ENCODE results near the gene EVL. TPM values are rescaled to one million over a fixed set of nuclear protein-coding genes. Genes with fewer than 3 reads are reported as not detected.

Gene EVL
- total and polyA plus RNA-seq, 10 of the 15 experiments (the other 5 are each of a cell fraction or from before 2014, with no cell fraction given): 11.9 to 341 (median 89.8) TPM

DNA sequence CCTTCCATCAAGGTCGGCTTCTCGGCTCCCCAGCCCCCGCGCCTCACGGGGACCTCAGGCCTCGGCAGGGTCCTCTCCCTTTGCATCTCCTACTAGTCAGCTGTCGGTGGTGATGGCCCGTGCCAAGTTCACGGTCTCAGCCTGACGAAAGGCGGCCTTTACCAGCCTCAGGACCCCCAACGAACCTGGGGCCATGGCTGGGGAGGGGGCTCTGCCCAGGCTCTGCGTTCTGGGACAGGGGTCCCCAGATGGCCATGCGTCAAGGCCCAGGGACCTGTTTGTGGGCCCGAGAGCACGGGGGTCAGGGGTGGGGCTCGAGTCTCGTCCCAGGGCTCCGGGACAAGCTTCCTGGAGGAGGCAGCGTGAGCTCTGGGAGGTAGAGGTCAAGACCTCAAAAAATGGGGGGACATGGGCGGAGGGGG lies 127.0 kb downstream of the EVL start:
- Histone ChIP-seq H3K4me1 (ENCODE audit: control insufficient read depth, insufficient read depth, low read length) (peaks cover 11% of the 10 kb centered on the region), H3K4me2 (ENCODE audit: control insufficient read depth, insufficient read depth) (peak overlapping the region; percentile 88), H4K20me1 (ENCODE audit: control insufficient read depth, insufficient read depth) (no peaks in the 10 kb centered on the region), H3K79me2 (ENCODE audit: control insufficient read depth, insufficient read depth, low read length) (no peaks in the 10 kb centered on the region), H3K9me3 (replicated peaks; ENCODE audit: control insufficient read depth, insufficient read depth, low read length) (no peaks in the 10 kb centered on the region), H2AFZ (ENCODE audit: control insufficient read depth, low read depth, low read length) (peak overlapping the region; percentile 90), H3K4me3 (peak overlapping the region; percentile 68), H3K27me3 (replicated peaks in 1 of 2; ENCODE audit: control insufficient read depth in 2 of 2, insufficient read depth in 2 of 2, low read length in 1 of 2) (no peaks in the 10 kb centered on the region), H3K9ac (ENCODE audit: control insufficient read depth, insufficient read depth, low read length) (peak overlapping the region; percentile 85), H3K36me3 (ENCODE audit: control insufficient read depth in 2 of 2, insufficient read depth in 2 of 2, low read length in 1 of 2) (no peaks in the 10 kb centered on the region), H3K27ac (ENCODE audit: control insufficient read depth, insufficient read depth) (peak overlapping the region; percentile 86)
- FAIRE-seq (no peak), ATAC-seq (no peak), DNase-seq (ENCODE audit: low read depth, low spot score) (no peak)
- ChIA-PET CTCF (interaction anchor here (1.0 to 4.4 kb wide), 25 partner anchors 15 to 217 kb away, joined by 3 to 65 read pairs (median 6); partner anchors contain the start of gene EVL), RAD21 (ENCODE audit: unreplicated experiment) (interaction anchor here (1.0 to 1.8 kb wide), 14 partner anchors 12 to 216 kb away, joined by 3 to 13 read pairs (median 5); partner anchors contain the start of gene EVL), POLR2A (interaction anchor here (1.0 to 1.2 kb wide), 4 partner anchors 22 to 123 kb away, joined by 3 to 4 read pairs (median 4); no protein-coding TSS in a partner anchor), SMC1A (ENCODE audit: uncharacterized antibody, unreplicated experiment) (interaction anchor here (0.9 to 3.1 kb wide), 15 partner anchors 11 to 209 kb away, joined by 3 to 21 read pairs (median 4); partner anchors contain the start of gene EVL)
- 66% methylated on average over 20 of the region's 21 CpGs for WGBS (ENCODE audit: insufficient coverage, insufficient replicate concordance, low lambda C conversion rate, missing lambda C conversion rate)
- intact Hi-C loops (cut with micrococcal nuclease; ENCODE audit: unreplicated experiment): loop anchor here (2.0 to 5.0 kb wide), 4 partner anchors 49 to 209 kb away; no protein-coding TSS in a partner anchor
- BruUV-seq (replicated peaks): TSS peak; percentile 90
- in situ Hi-C loops (cut with MboI): no loop called here
- TF ChIP-seq ETV6 (conservative IDR thresholded peaks at IDR 0.05 in 1 of 2, IDR thresholded peaks at IDR 0.05 in 1 of 2; ENCODE audit: borderline replicate concordance in 1 of 2, low read depth in 1 of 2) (no peak), RCOR1 (conservative IDR thresholded peaks at IDR 0.05; ENCODE audit: low read depth, low read length) (no peak), ATF7 (IDR thresholded peaks at IDR 0.05; ENCODE audit: low read depth) (no peak), NFYB (IDR thresholded peaks at IDR 0.05; ENCODE audit: insufficient read depth, low read depth, low read length) (no peak), GATAD2B (conservative IDR thresholded peaks at IDR 0.05; ENCODE audit: low read depth) (no peak), EED (IDR thresholded peaks at IDR 0.05; ENCODE audit: low read depth) (no peak), MYB (IDR thresholded peaks at IDR 0.05; ENCODE audit: borderline replicate concordance, low read depth, low read length) (no peak), SMAD1 (IDR thresholded peaks at IDR 0.05; ENCODE audit: low read depth, partially characterized antibody) (no peak), POU2F2 (IDR thresholded peaks at IDR 0.05; ENCODE audit: borderline replicate concordance, low read depth, low read length) (no peak)
- TF ChIP-seq, protein P1, sequence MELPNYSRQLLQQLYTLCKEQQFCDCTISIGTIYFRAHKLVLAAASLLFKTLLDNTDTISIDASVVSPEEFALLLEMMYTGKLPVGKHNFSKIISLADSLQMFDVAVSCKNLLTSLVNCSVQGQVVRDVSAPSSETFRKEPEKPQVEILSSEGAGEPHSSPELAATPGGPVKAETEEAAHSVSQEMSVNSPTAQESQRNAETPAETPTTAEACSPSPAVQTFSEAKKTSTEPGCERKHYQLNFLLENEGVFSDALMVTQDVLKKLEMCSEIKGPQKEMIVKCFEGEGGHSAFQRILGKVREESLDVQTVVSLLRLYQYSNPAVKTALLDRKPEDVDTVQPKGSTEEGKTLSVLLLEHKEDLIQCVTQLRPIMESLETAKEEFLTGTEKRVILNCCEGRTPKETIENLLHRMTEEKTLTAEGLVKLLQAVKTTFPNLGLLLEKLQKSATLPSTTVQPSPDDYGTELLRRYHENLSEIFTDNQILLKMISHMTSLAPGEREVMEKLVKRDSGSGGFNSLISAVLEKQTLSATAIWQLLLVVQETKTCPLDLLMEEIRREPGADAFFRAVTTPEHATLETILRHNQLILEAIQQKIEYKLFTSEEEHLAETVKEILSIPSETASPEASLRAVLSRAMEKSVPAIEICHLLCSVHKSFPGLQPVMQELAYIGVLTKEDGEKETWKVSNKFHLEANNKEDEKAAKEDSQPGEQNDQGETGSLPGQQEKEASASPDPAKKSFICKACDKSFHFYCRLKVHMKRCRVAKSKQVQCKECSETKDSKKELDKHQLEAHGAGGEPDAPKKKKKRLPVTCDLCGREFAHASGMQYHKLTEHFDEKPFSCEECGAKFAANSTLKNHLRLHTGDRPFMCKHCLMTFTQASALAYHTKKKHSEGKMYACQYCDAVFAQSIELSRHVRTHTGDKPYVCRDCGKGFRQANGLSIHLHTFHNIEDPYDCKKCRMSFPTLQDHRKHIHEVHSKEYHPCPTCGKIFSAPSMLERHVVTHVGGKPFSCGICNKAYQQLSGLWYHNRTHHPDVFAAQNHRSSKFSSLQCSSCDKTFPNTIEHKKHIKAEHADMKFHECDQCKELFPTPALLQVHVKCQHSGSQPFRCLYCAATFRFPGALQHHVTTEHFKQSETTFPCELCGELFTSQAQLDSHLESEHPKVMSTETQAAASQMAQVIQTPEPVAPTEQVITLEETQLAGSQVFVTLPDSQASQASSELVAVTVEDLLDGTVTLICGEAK (IDR thresholded peaks at IDR 0.05; ENCODE audit: borderline replicate concordance): peak; percentile 49; the same call in 1 of the 2 replicates
- TF ChIP-seq, protein P2, sequence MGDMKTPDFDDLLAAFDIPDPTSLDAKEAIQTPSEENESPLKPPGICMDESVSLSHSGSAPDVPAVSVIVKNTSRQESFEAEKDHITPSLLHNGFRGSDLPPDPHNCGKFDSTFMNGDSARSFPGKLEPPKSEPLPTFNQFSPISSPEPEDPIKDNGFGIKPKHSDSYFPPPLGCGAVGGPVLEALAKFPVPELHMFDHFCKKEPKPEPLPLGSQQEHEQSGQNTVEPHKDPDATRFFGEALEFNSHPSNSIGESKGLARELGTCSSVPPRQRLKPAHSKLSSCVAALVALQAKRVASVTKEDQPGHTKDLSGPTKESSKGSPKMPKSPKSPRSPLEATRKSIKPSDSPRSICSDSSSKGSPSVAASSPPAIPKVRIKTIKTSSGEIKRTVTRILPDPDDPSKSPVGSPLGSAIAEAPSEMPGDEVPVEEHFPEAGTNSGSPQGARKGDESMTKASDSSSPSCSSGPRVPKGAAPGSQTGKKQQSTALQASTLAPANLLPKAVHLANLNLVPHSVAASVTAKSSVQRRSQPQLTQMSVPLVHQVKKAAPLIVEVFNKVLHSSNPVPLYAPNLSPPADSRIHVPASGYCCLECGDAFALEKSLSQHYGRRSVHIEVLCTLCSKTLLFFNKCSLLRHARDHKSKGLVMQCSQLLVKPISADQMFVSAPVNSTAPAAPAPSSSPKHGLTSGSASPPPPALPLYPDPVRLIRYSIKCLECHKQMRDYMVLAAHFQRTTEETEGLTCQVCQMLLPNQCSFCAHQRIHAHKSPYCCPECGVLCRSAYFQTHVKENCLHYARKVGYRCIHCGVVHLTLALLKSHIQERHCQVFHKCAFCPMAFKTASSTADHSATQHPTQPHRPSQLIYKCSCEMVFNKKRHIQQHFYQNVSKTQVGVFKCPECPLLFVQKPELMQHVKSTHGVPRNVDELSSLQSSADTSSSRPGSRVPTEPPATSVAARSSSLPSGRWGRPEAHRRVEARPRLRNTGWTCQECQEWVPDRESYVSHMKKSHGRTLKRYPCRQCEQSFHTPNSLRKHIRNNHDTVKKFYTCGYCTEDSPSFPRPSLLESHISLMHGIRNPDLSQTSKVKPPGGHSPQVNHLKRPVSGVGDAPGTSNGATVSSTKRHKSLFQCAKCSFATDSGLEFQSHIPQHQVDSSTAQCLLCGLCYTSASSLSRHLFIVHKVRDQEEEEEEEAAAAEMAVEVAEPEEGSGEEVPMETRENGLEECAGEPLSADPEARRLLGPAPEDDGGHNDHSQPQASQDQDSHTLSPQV (IDR thresholded peaks at IDR 0.05): no peak
- TF ChIP-seq, protein P3, sequence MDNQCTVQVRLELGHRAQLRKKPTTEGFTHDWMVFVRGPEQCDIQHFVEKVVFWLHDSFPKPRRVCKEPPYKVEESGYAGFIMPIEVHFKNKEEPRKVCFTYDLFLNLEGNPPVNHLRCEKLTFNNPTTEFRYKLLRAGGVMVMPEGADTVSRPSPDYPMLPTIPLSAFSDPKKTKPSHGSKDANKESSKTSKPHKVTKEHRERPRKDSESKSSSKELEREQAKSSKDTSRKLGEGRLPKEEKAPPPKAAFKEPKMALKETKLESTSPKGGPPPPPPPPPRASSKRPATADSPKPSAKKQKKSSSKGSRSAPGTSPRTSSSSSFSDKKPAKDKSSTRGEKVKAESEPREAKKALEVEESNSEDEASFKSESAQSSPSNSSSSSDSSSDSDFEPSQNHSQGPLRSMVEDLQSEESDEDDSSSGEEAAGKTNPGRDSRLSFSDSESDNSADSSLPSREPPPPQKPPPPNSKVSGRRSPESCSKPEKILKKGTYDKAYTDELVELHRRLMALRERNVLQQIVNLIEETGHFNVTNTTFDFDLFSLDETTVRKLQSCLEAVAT (IDR thresholded peaks at IDR 0.05): peak; percentile 88

Measured in GM12878 (cell line).